HepG2 (cell line): ENCODE measurements around the gene TNXB. TPM values are rescaled to one million over a fixed set of nuclear protein-coding genes. Genes with fewer than 3 reads are reported as not detected.

Source experiments
- ATAC-seq: fragments of 200-7000 bp; cut with Tn5 transposase; 3 replicates; pipeline ENCODE4 v1.9.1; 2020; ENCODE audit warnings: mild to moderate bottlenecking, moderate library complexity
- BruUV-seq: library from RNA; stranded (reverse); fragments of 400-500 nt; replicated peaks from 2 replicates; lab custom pipeline; 2021; lab: Mats Ljungman, UMichigan
- CTCF ChIA-PET: fragments of 300-600 bp; formaldehyde crosslinking; extraction: SDS; loops from one replicate; lab custom pipeline; 2021; ENCODE audit warnings: low total read pairs, inconsistent platforms, low intra/inter-chr PET ratio; lab: Yijun Ruan, JAX
- POLR2A ChIA-PET: fragments of 350-600 bp; sonication (Branson Sonifier 250); formaldehyde crosslinking; loops from one replicate; lab custom pipeline; 2020; ENCODE audit warnings: antibody characterized with exemption, inconsistent platforms; lab: Yijun Ruan, JAX
- DNase-seq: peaks from one replicate; pipeline ENCODE4 v3.0.0-alpha.2; 2015; ENCODE audit warnings: low spot score
- FAIRE-seq: peaks from 3 replicates; lab custom pipeline; 2011; peaks lifted over from hg19 to GRCh38; lab: Jason Lieb, UNC
- H2AFZ ChIP-seq: one replicate; pipeline ENCODE4 v1.6.1; 2011; ENCODE audit warnings: low read length, inconsistent platforms
- H3K27ac ChIP-seq: fragments of 300-600 bp; 3 replicates; pipeline ENCODE4 v1.8.0; 2011; ENCODE audit warnings: mixed run types, mild to moderate bottlenecking, mixed read lengths, low read length, inconsistent platforms; ENCODE audit not compliant: insufficient read depth; ENCODE audit errors: extremely low read length
- H3K27me3 ChIP-seq, 2 experiments: fragments of 200-600 bp in 1 of 2; 2 replicates in 1 of 2; 3 replicates in 1 of 2; pipeline versions ENCODE4 v1.6.0 to v1.8.0; 2011; ENCODE audit warnings: low read length in 2 of 2, mild to moderate bottlenecking in 2 of 2, moderate library complexity in 2 of 2, inconsistent platforms in 1 of 2; ENCODE audit not compliant: insufficient read depth in 2 of 2, control insufficient read depth in 1 of 2
- H3K36me3 ChIP-seq, 2 experiments: fragments of 200-600 bp in 1 of 2; replicated peaks in 1 of 2; 2 replicates in 1 of 2; 3 replicates in 1 of 2; pipeline versions ENCODE4 v1.5.1 to v1.8.0; 2011; ENCODE audit warnings: low read length in 2 of 2, inconsistent platforms in 1 of 2; ENCODE audit not compliant: insufficient read depth in 2 of 2, control insufficient read depth in 1 of 2
- H3K4me1 ChIP-seq: 2 replicates; pipeline ENCODE4 v1.5.1; 2012; ENCODE audit warnings: low read length, inconsistent platforms; ENCODE audit not compliant: insufficient read depth
- H3K4me2 ChIP-seq: 2 replicates; pipeline ENCODE4 v1.6.0; 2011; ENCODE audit warnings: low read depth, low read length, inconsistent platforms
- H3K4me3 ChIP-seq, 3 experiments: fragments of 200-600 bp in 1 of 3; sonication (generic), shearing (Covaris generic) in 1 of 3; replicated peaks in 1 of 3; 2 replicates each; pipeline ENCODE4 v1.5.1; 2011 to 2016; ENCODE audit warnings: low read length in 3 of 3, inconsistent platforms in 2 of 3, low read depth in 2 of 3, mild to moderate bottlenecking in 2 of 3, control low read depth in 1 of 3, mixed read lengths in 1 of 3; ENCODE audit not compliant: insufficient read depth in 1 of 3
- H3K79me2 ChIP-seq: one replicate; pipeline ENCODE4 v1.6.1; 2011; ENCODE audit warnings: low read length, inconsistent platforms; ENCODE audit not compliant: insufficient read depth
- H3K9ac ChIP-seq: 2 replicates; pipeline ENCODE4 v1.6.0; 2011; ENCODE audit warnings: mild to moderate bottlenecking, low read depth, low read length, inconsistent platforms; ENCODE audit not compliant: insufficient read depth
- H3K9me3 ChIP-seq: 2 replicates; pipeline ENCODE4 v1.5.1; 2012; ENCODE audit warnings: mild to moderate bottlenecking, low read length
- H4K20me1 ChIP-seq: 2 replicates; pipeline ENCODE4 v1.6.0; 2011; ENCODE audit warnings: inconsistent platforms, mild to moderate bottlenecking, low read length, moderate library complexity; ENCODE audit not compliant: insufficient read depth
- IKZF1 ChIP-seq: fragments of 450-650 bp; IDR thresholded peaks from 2 replicates; pipeline ENCODE4 v1.7.1; 2016
- PCBP2 ChIP-seq: fragments of 200-400 bp; formaldehyde crosslinking; optimal IDR thresholded peaks from 2 replicates; pipeline ENCODE3; 2018; ENCODE audit warnings: low read length, low read depth; ENCODE audit not compliant: poor library complexity, severe bottlenecking
- PITX1 ChIP-seq: sonication (generic); formaldehyde crosslinking; IDR thresholded peaks from 2 replicates; pipeline ENCODE4 v1.5.1; 2020; ENCODE audit warnings: mild to moderate bottlenecking, missing genetic modification reagents
- REST ChIP-seq, 2 experiments: IDR thresholded peaks; 2 replicates each; pipeline ENCODE4 v1.6.1; 2011 to 2012; ENCODE audit warnings: low read length in 2 of 2, borderline replicate concordance in 1 of 2, low read depth in 1 of 2, mild to moderate bottlenecking in 1 of 2, moderate library complexity in 1 of 2
- TBX2 ChIP-seq: sonication (generic); formaldehyde crosslinking; IDR thresholded peaks from 2 replicates; pipeline ENCODE4 v1.5.0; 2020; ENCODE audit warnings: missing genetic modification reagents, mild to moderate bottlenecking, borderline replicate concordance
- ZMYM3 ChIP-seq: sonication (generic); formaldehyde crosslinking; IDR thresholded peaks from 2 replicates; pipeline ENCODE4 v1.5.1; 2020; ENCODE audit warnings: mild to moderate bottlenecking, missing genetic modification reagents
- ZNF567 ChIP-seq: sonication (generic); formaldehyde crosslinking; IDR thresholded peaks from 2 replicates; pipeline ENCODE4 v1.8.1; 2023; ENCODE audit warnings: mild to moderate bottlenecking, missing genetic modification reagents, borderline replicate concordance
- ZNF597 ChIP-seq: sonication (generic); formaldehyde crosslinking; IDR thresholded peaks from 2 replicates; pipeline ENCODE4 v1.5.0; 2020; ENCODE audit warnings: missing genetic modification reagents
- WGBS: methylation state at CpG from one replicate; pipeline ENCODE4 v1.1.6; 2017; ENCODE audit warnings: low lambda C conversion rate; 5-methylcytosine and 5-hydroxymethylcytosine counted together
- in situ Hi-C: cut with HindIII; loops from 2 replicates; pipeline ENCODE4 v1.10.0; 2017; ENCODE audit warnings: low pct_unique_long_range_greater_than_20kb; ENCODE audit not compliant: extremely low pct_ligation_motif_present
- intact Hi-C: fragments of 100-400 bp; cut with micrococcal nuclease; formaldehyde crosslinking; loops from one replicate; pipeline ENCODE4 v1.10.0; 2022; ENCODE audit not compliant: unreplicated experiment
- polyA plus RNA-seq, 8 experiments: library from polyadenylated mRNA; depleted of rRNA in 3 of 8; stranded (reverse) in 7 of 8; unstranded in 1 of 8; fragments of >200 nt; fragmentation: Illumina TruSeq in 4 of 8; extraction: Trizol in 4 of 8; gene quantifications; 2 replicates each; pipeline versions ENCODE4 v1.2.1 to v1.2.3, GENCODE V29; 2011 to 2016; ENCODE audit warnings: low read depth in 4 of 8, missing spikeins in 1 of 8, mixed read lengths in 1 of 8; ENCODE audit not compliant: insufficient read depth in 1 of 8
- total RNA-seq, 5 experiments: library from RNA; depleted of rRNA; stranded (reverse); fragments of >200 nt; fragmentation: Illumina TruSeq; extraction: Trizol; gene quantifications; 2 replicates each; pipeline ENCODE4 v1.2.3, GENCODE V29; 2016; ENCODE audit warnings: low read depth in 1 of 5
- TF ChIP-seq, protein P1 (sequence below): sonication (generic); formaldehyde crosslinking; IDR thresholded peaks from 2 replicates; pipeline ENCODE4 v1.4.0; 2020; ENCODE audit warnings: missing genetic modification reagents
- TF ChIP-seq, protein P2 (sequence below): sonication (generic); formaldehyde crosslinking; IDR thresholded peaks from 2 replicates; pipeline ENCODE4 v1.4.0; 2020; ENCODE audit warnings: low read depth, mild to moderate bottlenecking, missing genetic modification reagents

TNXB gene
- total and polyA plus RNA-seq, 2 of the 13 experiments (the other 11 are each of a cell fraction or from before 2014, with no cell fraction given) = 1.6 to 2.7 TPM

GRCh38 chr6:32084780-32085179, 24.4 kb downstream of the TNXB start (continued):
- TF ChIP-seq REST (IDR thresholded peaks at IDR 0.05; ENCODE audit: borderline replicate concordance in 1 of 2, low read depth in 1 of 2, low read length in 2 of 2) (no peak), ZMYM3 (no peak), PCBP2 (no peak), TBX2 (CRISPR knock-in tag) (no peak)

DNA sequence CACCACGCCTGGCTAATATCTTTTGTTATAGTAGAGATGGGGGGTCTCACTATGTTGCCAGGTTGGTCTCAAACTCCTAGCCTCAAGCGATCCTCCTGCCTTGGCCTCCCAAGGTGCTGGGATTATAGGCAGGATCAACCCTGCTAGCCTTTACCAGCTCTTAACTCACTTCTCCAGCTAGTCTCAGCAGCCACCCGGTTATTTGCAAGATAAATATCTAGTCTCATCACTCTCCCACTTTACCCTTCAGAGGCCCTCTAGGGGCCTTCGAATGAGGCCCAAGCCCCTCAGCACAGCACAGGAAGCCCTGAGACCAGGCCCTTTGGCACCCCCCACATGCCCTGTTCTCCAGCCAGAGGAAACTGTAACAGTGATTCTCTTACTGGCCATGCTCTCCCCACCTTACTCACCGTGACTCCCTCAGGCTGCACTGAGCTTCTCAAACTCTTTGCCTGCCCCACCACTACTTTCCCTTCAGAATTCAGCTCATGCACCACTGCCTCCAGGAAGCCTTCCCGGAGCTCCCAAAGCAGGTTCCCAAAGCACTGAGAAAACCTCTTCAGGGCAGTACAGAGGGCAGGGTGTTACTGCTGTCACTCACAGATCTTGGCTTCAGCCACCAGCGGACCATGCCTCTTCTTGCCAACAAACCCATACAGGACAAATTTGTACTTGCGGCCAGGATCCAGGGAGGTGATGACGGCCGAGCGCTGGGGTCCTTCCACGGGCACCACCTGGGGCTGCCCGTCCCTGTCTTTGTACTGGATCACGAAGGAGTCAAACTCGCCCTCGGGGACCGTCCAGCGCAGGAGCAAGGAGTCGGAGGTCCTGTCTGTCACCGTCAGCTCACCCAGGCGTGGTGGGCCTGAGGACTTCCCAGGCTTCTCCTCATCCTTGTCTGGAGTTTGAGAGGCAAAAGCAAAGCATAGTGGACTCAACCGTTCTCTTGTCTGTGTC, 25.0 kb downstream of the TNXB start:
- Histone ChIP-seq H3K36me3 (no peaks in the 10 kb centered on the region), H3K9me3 (no peaks in the 10 kb centered on the region), H3K9ac (no peak overlapping the region), H2AFZ (no peak overlapping the region), H4K20me1 (no peaks in the 10 kb centered on the region), H3K79me2 (no peaks in the 10 kb centered on the region), H3K27me3 (peaks cover 9 to 61% of the 10 kb centered on the region in 2 experiments), H3K4me2 (no peak overlapping the region), H3K4me3 (no peak overlapping the region), H3K27ac (no peak overlapping the region), H3K4me1 (peaks cover 45% of the 10 kb centered on the region)
- intact Hi-C loops (no loop called here), in situ Hi-C loops (loop anchor here (25.0 kb wide), 1 partner anchor 703 kb away; no protein-coding TSS in a partner anchor)
- POLR2A ChIA-PET = no interaction called here
- DNase-seq (no peak), FAIRE-seq (no peak), ATAC-seq (no peak)
- 50% methylated on average over 21 of the region's 22 CpGs for WGBS
- no TSS peak for BruUV-seq
- CTCF ChIA-PET = no interaction called here
- no peak for TF ChIP-seq PCBP2
- TF ChIP-seq, protein P1, sequence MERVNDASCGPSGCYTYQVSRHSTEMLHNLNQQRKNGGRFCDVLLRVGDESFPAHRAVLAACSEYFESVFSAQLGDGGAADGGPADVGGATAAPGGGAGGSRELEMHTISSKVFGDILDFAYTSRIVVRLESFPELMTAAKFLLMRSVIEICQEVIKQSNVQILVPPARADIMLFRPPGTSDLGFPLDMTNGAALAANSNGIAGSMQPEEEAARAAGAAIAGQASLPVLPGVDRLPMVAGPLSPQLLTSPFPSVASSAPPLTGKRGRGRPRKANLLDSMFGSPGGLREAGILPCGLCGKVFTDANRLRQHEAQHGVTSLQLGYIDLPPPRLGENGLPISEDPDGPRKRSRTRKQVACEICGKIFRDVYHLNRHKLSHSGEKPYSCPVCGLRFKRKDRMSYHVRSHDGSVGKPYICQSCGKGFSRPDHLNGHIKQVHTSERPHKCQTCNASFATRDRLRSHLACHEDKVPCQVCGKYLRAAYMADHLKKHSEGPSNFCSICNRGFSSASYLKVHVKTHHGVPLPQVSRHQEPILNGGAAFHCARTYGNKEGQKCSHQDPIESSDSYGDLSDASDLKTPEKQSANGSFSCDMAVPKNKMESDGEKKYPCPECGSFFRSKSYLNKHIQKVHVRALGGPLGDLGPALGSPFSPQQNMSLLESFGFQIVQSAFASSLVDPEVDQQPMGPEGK (CRISPR knock-in tag) = no peak
- no peak for TF ChIP-seq ZNF567 (CRISPR knock-in tag)
- no peak for TF ChIP-seq ZNF597 (CRISPR knock-in tag)
- TF ChIP-seq PITX1 (CRISPR knock-in tag) = no peak
- no peak for TF ChIP-seq IKZF1
- TF ChIP-seq, protein P2, sequence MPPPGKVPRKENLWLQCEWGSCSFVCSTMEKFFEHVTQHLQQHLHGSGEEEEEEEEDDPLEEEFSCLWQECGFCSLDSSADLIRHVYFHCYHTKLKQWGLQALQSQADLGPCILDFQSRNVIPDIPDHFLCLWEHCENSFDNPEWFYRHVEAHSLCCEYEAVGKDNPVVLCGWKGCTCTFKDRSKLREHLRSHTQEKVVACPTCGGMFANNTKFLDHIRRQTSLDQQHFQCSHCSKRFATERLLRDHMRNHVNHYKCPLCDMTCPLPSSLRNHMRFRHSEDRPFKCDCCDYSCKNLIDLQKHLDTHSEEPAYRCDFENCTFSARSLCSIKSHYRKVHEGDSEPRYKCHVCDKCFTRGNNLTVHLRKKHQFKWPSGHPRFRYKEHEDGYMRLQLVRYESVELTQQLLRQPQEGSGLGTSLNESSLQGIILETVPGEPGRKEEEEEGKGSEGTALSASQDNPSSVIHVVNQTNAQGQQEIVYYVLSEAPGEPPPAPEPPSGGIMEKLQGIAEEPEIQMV (CRISPR knock-in tag) = no peak
